ENCODE results near the gene SHH. TPM values are rescaled to one million over a fixed set of nuclear protein-coding genes. Genes with fewer than 3 reads are reported as not detected.

Gene SHH
- total and polyA plus RNA-seq, 7 experiments from 2014 or later, result not detected

- Histone ChIP-seq H3K27ac (ENCODE audit: low read depth, low read length) (no peak overlapping the region), H3K27me3 (ENCODE audit: control insufficient read depth in 2 of 2, insufficient read depth in 2 of 2, low read length in 2 of 2) (no peaks in the 10 kb centered on the region), H3K4me1 (ENCODE audit: control insufficient read depth in 2 of 2, insufficient read depth in 2 of 2, low read length in 2 of 2) (no peaks in the 10 kb centered on the region), H3K36me3 (ENCODE audit: control insufficient read depth in 2 of 3, insufficient read depth in 3 of 3, low read length in 3 of 3) (no peaks in the 10 kb centered on the region), H3K9me3 (ENCODE audit: control insufficient read depth in 2 of 3, low read length in 3 of 3) (no peaks in the 10 kb centered on the region), H3K4me3 (ENCODE audit: low read length) (no peak overlapping the region)
- no peak overlapping the region for H3K4me3 Mint-ChIP-seq
- no peaks in the 10 kb centered on the region for H3K9me3 Mint-ChIP-seq
- DNase-seq (no peak), ATAC-seq (no peak)
- peaks cover 0 to 1% (median 0%) of the 10 kb centered on the region in 7 donors for H3K4me1 Mint-ChIP-seq
- no peak overlapping the region for H3K27ac Mint-ChIP-seq
- CTCF ChIA-PET, result no interaction called here
- H3K36me3 Mint-ChIP-seq, result no peaks in the 10 kb centered on the region
- intact Hi-C loops (cut with micrococcal nuclease), result no loop called here
- H3K27me3 Mint-ChIP-seq, result peaks cover 0 to 26% (median 7%) of the 10 kb centered on the region in 5 donors
- POLR2A ChIA-PET, result no interaction called here
These were observed 35.7 kb upstream of the SHH start for GRCh38 chr7:155847821-155848435.

- H3K27ac ChIP-seq (ENCODE audit: low read depth, low read length), result no peak overlapping the region
- ChIA-PET POLR2A (no interaction called here), CTCF (no interaction called here)
- H3K27me3 ChIP-seq (ENCODE audit: control insufficient read depth in 2 of 2, insufficient read depth in 2 of 2, low read length in 2 of 2), result no peaks in the 10 kb centered on the region
- H3K27ac Mint-ChIP-seq, result no peak overlapping the region
- H3K9me3 Mint-ChIP-seq, result no peaks in the 10 kb centered on the region
- no peak overlapping the region for H3K4me3 Mint-ChIP-seq
- H3K4me3 ChIP-seq (ENCODE audit: low read length), result no peak overlapping the region
- H3K27me3 Mint-ChIP-seq, result peaks cover 0 to 22% (median 7%) of the 10 kb centered on the region in 5 donors
- no peaks in the 10 kb centered on the region for H3K4me1 ChIP-seq (ENCODE audit: control insufficient read depth in 2 of 2, insufficient read depth in 2 of 2, low read length in 2 of 2)
- ATAC-seq (no peak), DNase-seq (no peak)
- peaks cover 0 to 1% (median 0%) of the 10 kb centered on the region in 7 donors for H3K4me1 Mint-ChIP-seq
- H3K36me3 Mint-ChIP-seq, result no peaks in the 10 kb centered on the region
- no peaks in the 10 kb centered on the region for H3K9me3 ChIP-seq (ENCODE audit: control insufficient read depth in 2 of 3, low read length in 3 of 3)
- H3K36me3 ChIP-seq (ENCODE audit: control insufficient read depth in 2 of 3, insufficient read depth in 3 of 3, low read length in 3 of 3), result no peaks in the 10 kb centered on the region
- intact Hi-C loops (cut with micrococcal nuclease), result no loop called here
These were observed 34.7 kb upstream of the SHH start for GRCh38 chr7:155846936-155847335.

GRCh38 chr7:155846156-155846555 is 33.9 kb upstream of the SHH start:
- H3K4me1 ChIP-seq (ENCODE audit: control insufficient read depth in 2 of 2, insufficient read depth in 2 of 2, low read length in 2 of 2), result no peaks in the 10 kb centered on the region
- ATAC-seq (no peak), DNase-seq (no peak)
- ChIA-PET POLR2A (no interaction called here), CTCF (no interaction called here)
- Mint-ChIP-seq H3K9me3 (no peaks in the 10 kb centered on the region), H3K4me1 (peaks cover 0 to 1% (median 0%) of the 10 kb centered on the region in 7 donors), H3K4me3 (no peak overlapping the region), H3K36me3 (no peaks in the 10 kb centered on the region), H3K27me3 (peaks cover 0 to 25% (median 7%) of the 10 kb centered on the region in 5 donors), H3K27ac (no peak overlapping the region)
- no peaks in the 10 kb centered on the region for H3K27me3 ChIP-seq (ENCODE audit: control insufficient read depth in 2 of 2, insufficient read depth in 2 of 2, low read length in 2 of 2)
- intact Hi-C loops (cut with micrococcal nuclease), result no loop called here
- H3K4me3 ChIP-seq (ENCODE audit: low read length), result no peak overlapping the region
- no peak overlapping the region for H3K27ac ChIP-seq (ENCODE audit: low read depth, low read length)
- no peaks in the 10 kb centered on the region for H3K36me3 ChIP-seq (ENCODE audit: control insufficient read depth in 2 of 3, insufficient read depth in 3 of 3, low read length in 3 of 3)
- no peaks in the 10 kb centered on the region for H3K9me3 ChIP-seq (ENCODE audit: control insufficient read depth in 2 of 3, low read length in 3 of 3)

GRCh38 chr7:155845226-155845625 is 33.0 kb upstream of the SHH start:
- no peaks in the 10 kb centered on the region for H3K9me3 Mint-ChIP-seq
- Histone ChIP-seq H3K4me1 (ENCODE audit: control insufficient read depth in 2 of 2, insufficient read depth in 2 of 2, low read length in 2 of 2) (no peaks in the 10 kb centered on the region), H3K27ac (ENCODE audit: low read depth, low read length) (no peak overlapping the region), H3K4me3 (ENCODE audit: low read length) (no peak overlapping the region), H3K9me3 (ENCODE audit: control insufficient read depth in 2 of 3, low read length in 3 of 3) (no peaks in the 10 kb centered on the region), H3K27me3 (ENCODE audit: control insufficient read depth in 2 of 2, insufficient read depth in 2 of 2, low read length in 2 of 2) (no peaks in the 10 kb centered on the region), H3K36me3 (ENCODE audit: control insufficient read depth in 2 of 3, insufficient read depth in 3 of 3, low read length in 3 of 3) (no peaks in the 10 kb centered on the region)
- no peaks in the 10 kb centered on the region for H3K36me3 Mint-ChIP-seq
- peaks cover 0 to 21% (median 6%) of the 10 kb centered on the region in 5 donors for H3K27me3 Mint-ChIP-seq
- ChIA-PET CTCF (no interaction called here), POLR2A (no interaction called here)
- peaks cover 0 to 1% (median 0%) of the 10 kb centered on the region in 7 donors for H3K4me1 Mint-ChIP-seq
- H3K4me3 Mint-ChIP-seq, result no peak overlapping the region
- ATAC-seq (no peak), DNase-seq (no peak)
- intact Hi-C loops (cut with micrococcal nuclease), result no loop called here
- H3K27ac Mint-ChIP-seq, result no peak overlapping the region

GRCh38 chr7:155844526-155844925 is 32.3 kb upstream of the SHH start:
- H3K36me3 Mint-ChIP-seq, result no peaks in the 10 kb centered on the region
- H3K27me3 Mint-ChIP-seq, result peaks cover 0 to 19% (median 5%) of the 10 kb centered on the region in 5 donors
- CTCF ChIA-PET, result no interaction called here
- no peak overlapping the region for H3K27ac Mint-ChIP-seq
- no peaks in the 10 kb centered on the region for H3K4me1 ChIP-seq (ENCODE audit: control insufficient read depth in 2 of 2, insufficient read depth in 2 of 2, low read length in 2 of 2)
- ATAC-seq (no peak), DNase-seq (no peak)
- no peaks in the 10 kb centered on the region for H3K9me3 ChIP-seq (ENCODE audit: control insufficient read depth in 2 of 3, low read length in 3 of 3)
- intact Hi-C loops (cut with micrococcal nuclease), result no loop called here
- H3K36me3 ChIP-seq (ENCODE audit: control insufficient read depth in 2 of 3, insufficient read depth in 3 of 3, low read length in 3 of 3), result no peaks in the 10 kb centered on the region
- POLR2A ChIA-PET, result no interaction called here
- no peak overlapping the region for H3K4me3 Mint-ChIP-seq
- no peak overlapping the region for H3K27ac ChIP-seq (ENCODE audit: low read depth, low read length)
- peaks cover 0 to under 1% (median 0%) of the 10 kb centered on the region in 7 donors for H3K4me1 Mint-ChIP-seq
- no peaks in the 10 kb centered on the region for H3K27me3 ChIP-seq (ENCODE audit: control insufficient read depth in 2 of 2, insufficient read depth in 2 of 2, low read length in 2 of 2)
- H3K4me3 ChIP-seq (ENCODE audit: low read length), result no peak overlapping the region
- no peaks in the 10 kb centered on the region for H3K9me3 Mint-ChIP-seq

GRCh38 chr7:155844019-155844453 is 31.8 kb upstream of the SHH start:
- ATAC-seq (no peak), DNase-seq (no peak)
- intact Hi-C loops (cut with micrococcal nuclease), result no loop called here
- no peak overlapping the region for H3K4me3 Mint-ChIP-seq
- H3K4me1 ChIP-seq (ENCODE audit: control insufficient read depth in 2 of 2, insufficient read depth in 2 of 2, low read length in 2 of 2), result no peaks in the 10 kb centered on the region
- POLR2A ChIA-PET, result no interaction called here
- H3K9me3 Mint-ChIP-seq, result no peaks in the 10 kb centered on the region
- no peak overlapping the region for H3K4me3 ChIP-seq (ENCODE audit: low read length)
- no peaks in the 10 kb centered on the region for H3K27me3 ChIP-seq (ENCODE audit: control insufficient read depth in 2 of 2, insufficient read depth in 2 of 2, low read length in 2 of 2)
- H3K27me3 Mint-ChIP-seq, result peaks cover 1 to 14% (median 6%) of the 10 kb centered on the region in 5 donors
- no peaks in the 10 kb centered on the region for H3K36me3 ChIP-seq (ENCODE audit: control insufficient read depth in 2 of 3, insufficient read depth in 3 of 3, low read length in 3 of 3)
- no peaks in the 10 kb centered on the region for H3K4me1 Mint-ChIP-seq
- no peaks in the 10 kb centered on the region for H3K36me3 Mint-ChIP-seq
- no peak overlapping the region for H3K27ac ChIP-seq (ENCODE audit: low read depth, low read length)
- H3K27ac Mint-ChIP-seq, result no peak overlapping the region
- H3K9me3 ChIP-seq (ENCODE audit: control insufficient read depth in 2 of 3, low read length in 3 of 3), result no peaks in the 10 kb centered on the region
- CTCF ChIA-PET, result no interaction called here

- H3K27me3 ChIP-seq (ENCODE audit: control insufficient read depth in 2 of 2, insufficient read depth in 2 of 2, low read length in 2 of 2), result no peaks in the 10 kb centered on the region
- H3K4me1 ChIP-seq (ENCODE audit: control insufficient read depth in 2 of 2, insufficient read depth in 2 of 2, low read length in 2 of 2), result no peaks in the 10 kb centered on the region
- H3K9me3 Mint-ChIP-seq, result no peaks in the 10 kb centered on the region
- no peaks in the 10 kb centered on the region for H3K9me3 ChIP-seq (ENCODE audit: control insufficient read depth in 2 of 3, low read length in 3 of 3)
- H3K4me3 ChIP-seq (ENCODE audit: low read length), result no peak overlapping the region
- intact Hi-C loops (cut with micrococcal nuclease), result no loop called here
- H3K36me3 Mint-ChIP-seq, result no peaks in the 10 kb centered on the region
- CTCF ChIA-PET, result no interaction called here
- H3K4me3 Mint-ChIP-seq, result no peak overlapping the region
- ATAC-seq (no peak), DNase-seq (no peak)
- no peaks in the 10 kb centered on the region for H3K36me3 ChIP-seq (ENCODE audit: control insufficient read depth in 2 of 3, insufficient read depth in 3 of 3, low read length in 3 of 3)
- no peak overlapping the region for H3K27ac ChIP-seq (ENCODE audit: low read depth, low read length)
- no peak overlapping the region for H3K27ac Mint-ChIP-seq
- H3K27me3 Mint-ChIP-seq, result peaks cover 2 to 10% (median 6%) of the 10 kb centered on the region in 5 donors
- H3K4me1 Mint-ChIP-seq, result no peaks in the 10 kb centered on the region
- POLR2A ChIA-PET, result no interaction called here
These were observed 31.3 kb upstream of the SHH start for GRCh38 chr7:155843426-155844018.
